Right lobe of liver (tissue), 4 donors: ENCODE results near the gene ITCH.

Experiments
- POLR2A ChIP-seq: fragments of 450-650 bp; IDR thresholded peaks from one replicate; pipeline ENCODE4 v1.6.1; 2017; ENCODE audit warnings: antibody characterized with exemption, mild to moderate bottlenecking
- TF ChIP-seq, protein P1 (sequence below), 4 donors: fragments of 200-600 bp in 3 of 4; fragments of 450-650 bp in 1 of 4; IDR thresholded peaks; one replicate each; pipeline versions ENCODE4 v1.5.1 to v1.8.0; 2016 to 2022; ENCODE audit warnings: antibody characterized with exemption in 4 of 4, mild to moderate bottlenecking in 2 of 4
- donor health status: DM: no; HTN: no; CAD: no.
- donor health status: DM: no; HTN: no; CAD: no.
- donor health status: DM: no; HTN: yes; CAD: no.

DNA sequence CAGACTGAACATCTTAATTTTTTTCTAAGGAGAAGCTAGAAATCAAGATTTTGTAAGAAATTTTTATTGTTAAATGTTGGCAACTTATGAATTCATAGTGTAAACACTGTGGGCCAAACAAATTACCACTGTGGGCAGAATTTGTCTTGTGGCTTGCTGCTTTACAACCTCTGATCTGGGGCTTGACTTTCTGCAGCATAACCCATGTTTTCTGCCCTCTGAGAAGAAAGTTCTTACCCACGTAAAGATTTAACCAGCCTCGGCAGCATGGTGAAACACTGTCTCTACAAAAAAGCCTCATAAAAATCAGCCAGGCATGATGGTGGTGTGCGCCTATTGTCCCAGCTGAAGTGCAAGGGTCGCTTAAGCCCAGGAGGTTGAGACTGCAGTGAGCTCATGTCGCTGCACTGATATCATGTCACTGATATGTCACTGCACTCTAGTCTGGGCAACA, 12.9 kb downstream of the ITCH start:
- TF ChIP-seq, protein P1, sequence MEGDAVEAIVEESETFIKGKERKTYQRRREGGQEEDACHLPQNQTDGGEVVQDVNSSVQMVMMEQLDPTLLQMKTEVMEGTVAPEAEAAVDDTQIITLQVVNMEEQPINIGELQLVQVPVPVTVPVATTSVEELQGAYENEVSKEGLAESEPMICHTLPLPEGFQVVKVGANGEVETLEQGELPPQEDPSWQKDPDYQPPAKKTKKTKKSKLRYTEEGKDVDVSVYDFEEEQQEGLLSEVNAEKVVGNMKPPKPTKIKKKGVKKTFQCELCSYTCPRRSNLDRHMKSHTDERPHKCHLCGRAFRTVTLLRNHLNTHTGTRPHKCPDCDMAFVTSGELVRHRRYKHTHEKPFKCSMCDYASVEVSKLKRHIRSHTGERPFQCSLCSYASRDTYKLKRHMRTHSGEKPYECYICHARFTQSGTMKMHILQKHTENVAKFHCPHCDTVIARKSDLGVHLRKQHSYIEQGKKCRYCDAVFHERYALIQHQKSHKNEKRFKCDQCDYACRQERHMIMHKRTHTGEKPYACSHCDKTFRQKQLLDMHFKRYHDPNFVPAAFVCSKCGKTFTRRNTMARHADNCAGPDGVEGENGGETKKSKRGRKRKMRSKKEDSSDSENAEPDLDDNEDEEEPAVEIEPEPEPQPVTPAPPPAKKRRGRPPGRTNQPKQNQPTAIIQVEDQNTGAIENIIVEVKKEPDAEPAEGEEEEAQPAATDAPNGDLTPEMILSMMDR (IDR thresholded peaks at IDR 0.05) = no peak
- TF ChIP-seq POLR2A = no peak
